GM18502 (cell line): ENCODE measurements around the gene TSTD2.
"Not testable (repeated sequence)": the region's sequence is repeated elsewhere in the genome, so short reads cannot be mapped to it uniquely, and the experiment has no call there.

Source experiments
- ATAC-seq: cut with Tn5 transposase; IDR thresholded peaks from one replicate; pipeline ENCODE4 v1.9.1; 2021; ENCODE audit warnings: mild to moderate bottlenecking; ENCODE audit not compliant: unreplicated experiment, poor library complexity

TSTD2 gene

DNA sequence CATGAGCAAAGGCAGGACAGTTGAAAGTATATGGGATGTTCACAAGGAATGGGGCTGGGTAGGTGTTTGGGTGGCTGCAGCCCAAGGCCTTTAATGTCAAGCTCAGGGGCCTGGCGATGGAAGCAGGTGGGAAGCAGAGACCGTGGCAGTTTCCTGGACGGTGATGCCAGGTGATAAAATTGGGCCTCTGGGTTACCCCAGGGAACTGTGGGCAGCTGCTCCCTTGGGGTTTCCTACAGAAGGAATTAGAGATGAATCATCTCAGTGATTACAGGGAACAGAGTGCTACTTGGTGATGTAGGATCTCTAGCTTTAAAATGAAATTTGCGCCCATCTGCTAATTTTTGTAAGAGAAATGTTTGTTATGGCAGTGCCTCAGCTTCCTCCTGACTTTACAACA, 39.2 kb downstream of the TSTD2 start:
- no peak for ATAC-seq

DNA sequence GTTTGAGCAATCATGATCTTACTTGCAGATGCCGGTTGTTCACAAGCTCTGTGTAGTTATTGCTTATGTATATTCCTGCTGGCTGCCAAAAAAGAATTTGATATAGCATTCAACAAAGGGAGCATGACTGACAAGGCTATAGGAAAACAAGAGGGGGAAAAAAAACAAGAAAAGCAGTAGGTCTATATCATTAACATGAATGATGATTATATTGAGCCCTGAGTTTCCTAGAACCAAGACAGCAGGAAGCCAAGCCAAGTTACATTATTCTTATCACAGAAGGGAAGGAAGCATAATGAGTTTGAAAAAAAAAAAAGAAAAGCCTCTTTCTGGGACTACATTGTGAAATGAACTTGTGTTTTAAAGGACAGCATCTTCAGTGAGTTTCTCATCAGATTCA, 41.0 kb downstream of the TSTD2 start:
- ATAC-seq: no peak

DNA sequence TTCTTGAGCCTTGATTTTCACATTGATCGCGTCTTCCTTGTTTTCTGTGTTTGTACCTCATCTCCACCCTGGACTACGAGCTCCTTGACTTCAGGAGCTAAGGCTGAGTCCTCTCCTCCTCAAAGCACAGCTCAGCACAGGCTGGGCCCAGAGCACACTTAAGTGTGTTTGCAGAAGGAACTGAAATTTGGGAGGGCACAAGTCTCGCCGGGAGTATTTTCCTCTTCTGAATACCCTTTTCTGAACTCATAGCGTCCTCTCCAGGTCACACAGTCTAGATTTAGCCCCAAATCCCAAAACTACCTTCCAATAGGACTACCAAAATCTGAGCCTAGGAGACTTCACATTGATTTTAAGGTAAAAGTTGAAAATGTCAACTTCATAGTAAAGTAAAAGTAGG, 41.6 kb downstream of the TSTD2 start:
- ATAC-seq: no peak

DNA sequence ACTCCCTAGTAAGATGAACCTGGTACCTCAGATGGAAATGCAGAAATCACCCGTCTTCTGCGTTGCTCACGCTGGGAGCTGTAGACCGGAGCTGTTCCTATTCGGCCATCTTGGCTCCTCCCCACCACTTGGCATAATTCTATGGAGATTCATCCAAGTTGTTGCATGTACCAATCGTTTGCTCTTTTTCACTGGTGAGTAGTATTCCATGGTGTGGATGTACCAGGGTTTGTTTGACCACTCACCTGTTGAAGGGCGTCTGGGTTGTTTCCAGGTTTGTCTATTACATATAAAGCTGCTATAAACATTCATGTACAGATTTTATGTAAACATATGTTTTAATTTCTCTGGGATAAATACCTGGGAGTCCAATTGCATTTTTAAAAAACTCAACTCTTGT, 46.3 kb downstream of the TSTD2 start:
- ATAC-seq: not testable (repeated sequence)

DNA sequence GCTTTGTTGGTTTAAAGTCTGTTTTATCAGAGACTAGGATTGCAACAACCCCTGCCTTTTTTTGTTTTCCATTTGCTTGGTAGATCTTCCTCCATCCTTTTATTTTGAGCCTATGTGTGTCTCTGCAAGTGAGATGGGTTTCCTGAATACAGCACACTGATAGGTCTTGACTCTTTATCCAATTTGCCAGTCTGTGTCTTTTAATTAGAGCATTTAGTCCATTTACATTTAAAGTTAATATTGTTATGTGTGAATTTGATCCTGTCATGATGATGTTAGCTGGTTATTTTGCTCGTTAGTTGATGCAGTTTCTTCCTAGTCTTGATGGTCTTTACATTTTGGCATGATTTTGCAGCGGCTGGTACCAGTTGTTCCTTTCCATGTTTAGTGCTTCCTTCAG, 48.4 kb downstream of the TSTD2 start:
- ATAC-seq: not testable (repeated sequence)

DNA sequence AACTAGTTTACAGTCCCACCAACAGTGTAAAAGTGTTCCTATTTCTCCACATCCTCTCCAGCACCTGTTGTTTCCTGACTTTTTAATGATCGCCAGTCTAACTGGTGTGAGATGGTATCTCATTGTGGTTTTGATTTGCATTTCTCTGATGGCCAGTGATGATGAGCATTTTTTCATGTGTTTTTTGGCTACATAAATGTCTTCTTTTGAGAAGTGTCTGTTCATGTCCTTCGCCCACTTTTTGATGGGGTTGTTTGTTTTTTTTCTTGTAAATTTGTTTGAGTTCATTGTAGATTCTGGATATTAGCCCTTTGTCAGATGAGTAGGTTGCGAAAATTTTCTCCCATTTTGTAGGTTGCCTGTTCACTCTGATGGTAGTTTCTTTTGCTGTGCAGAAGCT, 51.6 kb downstream of the TSTD2 start:
- ATAC-seq: not testable (repeated sequence)

DNA sequence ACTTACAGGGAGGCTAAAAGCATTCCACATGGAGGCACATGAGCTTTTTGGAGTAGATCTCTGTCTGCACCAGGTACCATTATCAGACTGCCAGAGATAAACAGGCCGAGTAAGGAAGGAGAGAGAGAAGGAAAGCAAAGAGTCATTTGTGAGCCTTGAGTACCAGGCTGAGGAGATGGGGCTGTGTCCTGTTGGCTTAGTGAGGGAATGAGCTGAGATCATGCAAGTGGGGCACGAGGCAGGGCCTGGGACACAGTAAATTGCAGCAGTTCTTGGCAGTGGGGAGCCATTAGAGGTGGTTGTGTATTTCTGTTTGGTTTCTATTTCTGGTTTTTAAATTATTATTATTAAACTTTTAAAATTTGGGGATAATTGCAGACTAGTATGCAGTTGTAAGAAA, 53.3 kb downstream of the TSTD2 start:
- ATAC-seq: no peak

DNA sequence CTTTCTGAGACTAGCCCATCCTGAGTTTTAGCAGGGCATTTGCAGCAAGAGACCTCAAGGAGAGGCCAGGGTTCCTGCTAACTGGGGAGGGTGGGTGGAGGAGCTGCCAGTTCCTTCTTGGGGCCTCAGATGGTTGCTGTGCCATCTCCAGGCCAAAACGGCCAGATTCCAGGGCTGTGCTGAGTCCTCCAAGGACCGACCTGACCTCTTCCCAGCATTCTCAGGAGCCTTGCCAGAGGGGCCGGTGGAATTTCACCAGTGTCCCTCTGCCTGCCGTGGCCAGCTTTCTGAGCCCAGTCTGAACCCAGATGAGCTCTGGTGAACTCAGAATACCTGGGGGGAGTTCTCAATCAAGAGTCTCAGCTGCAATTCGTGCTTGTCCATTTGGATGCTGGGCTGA, 54.3 kb downstream of the TSTD2 start:
- ATAC-seq: no peak

DNA sequence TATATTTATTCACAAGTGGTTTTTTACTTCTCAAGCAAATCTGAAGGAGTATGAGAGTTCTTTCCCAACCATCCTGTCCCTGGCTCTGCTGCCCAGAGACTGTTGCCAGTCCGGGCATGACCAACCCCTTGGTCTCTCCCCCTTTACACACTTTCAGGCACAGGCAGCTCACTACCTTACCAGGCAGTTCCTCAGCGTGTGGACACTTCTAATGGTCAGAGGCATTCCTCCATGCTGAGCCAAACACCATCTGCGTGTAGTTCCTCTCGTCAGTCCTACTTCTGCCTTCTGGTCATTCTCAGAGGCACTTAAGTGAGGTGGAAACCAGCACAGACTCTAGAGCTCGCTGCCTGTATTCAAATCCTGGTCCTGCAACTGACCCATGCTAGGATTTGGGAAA, 56.1 kb downstream of the TSTD2 start:
- no peak for ATAC-seq

DNA sequence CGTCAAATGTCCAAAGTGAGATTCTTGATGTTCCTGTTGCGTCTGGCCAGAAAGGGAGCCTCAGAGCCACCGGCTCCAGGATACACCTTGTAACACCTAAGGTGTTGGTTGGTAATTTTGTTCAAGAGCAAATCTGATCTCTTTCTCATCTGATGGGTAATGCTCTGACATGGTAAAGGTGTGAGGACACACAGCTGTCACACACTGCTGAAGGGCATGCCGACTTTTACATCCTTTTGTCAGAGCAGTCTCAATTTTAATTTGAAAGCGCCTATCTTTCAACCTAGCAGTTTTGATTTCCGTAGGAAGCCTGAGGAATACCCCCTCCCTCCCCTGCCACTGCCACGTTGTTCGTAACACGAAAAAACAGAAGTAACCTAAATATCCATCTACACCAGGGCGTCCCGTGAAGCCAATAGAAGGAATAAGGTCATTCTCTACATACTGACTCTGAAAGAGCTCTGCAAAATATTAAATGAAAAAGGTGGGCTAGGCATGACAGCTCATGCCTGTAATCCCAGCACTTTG, 57.4 kb downstream of the TSTD2 start:
- ATAC-seq: no peak

DNA sequence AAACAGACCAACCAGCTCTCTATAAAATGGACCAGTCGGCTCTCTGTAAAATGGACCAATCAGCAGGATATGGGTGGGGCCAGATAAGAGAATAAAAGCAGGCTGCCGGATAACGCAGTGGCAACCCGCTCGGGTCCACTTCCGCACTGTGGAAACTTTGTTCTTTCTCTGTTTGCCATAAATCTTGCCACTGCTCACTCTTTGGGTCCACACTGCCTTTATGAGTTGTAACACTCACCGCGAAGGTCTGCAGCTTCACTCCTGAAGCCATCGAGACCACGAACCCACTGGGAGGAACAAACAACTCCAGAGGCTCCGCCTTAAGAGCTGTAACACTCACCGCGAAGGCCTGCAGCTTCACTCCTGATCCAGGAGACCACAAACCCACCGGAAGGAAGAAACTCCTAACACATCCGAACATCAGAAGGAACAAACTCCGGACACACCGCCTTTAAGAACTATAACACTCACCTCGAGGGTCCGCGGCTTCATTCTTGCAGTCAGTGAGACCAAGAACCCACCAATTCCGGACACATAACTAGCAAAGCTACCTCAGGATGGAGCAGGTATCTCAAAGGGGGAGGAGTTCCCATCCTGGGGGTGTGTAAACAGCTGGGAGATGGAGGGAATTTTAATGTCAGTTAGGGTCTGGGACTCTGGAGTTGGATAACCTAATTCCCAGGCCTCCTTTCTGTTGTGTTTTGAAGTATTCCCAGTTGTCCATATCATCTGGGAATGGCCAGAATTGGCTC, 58.1 kb downstream of the TSTD2 start:
- ATAC-seq: not testable (repeated sequence)

DNA sequence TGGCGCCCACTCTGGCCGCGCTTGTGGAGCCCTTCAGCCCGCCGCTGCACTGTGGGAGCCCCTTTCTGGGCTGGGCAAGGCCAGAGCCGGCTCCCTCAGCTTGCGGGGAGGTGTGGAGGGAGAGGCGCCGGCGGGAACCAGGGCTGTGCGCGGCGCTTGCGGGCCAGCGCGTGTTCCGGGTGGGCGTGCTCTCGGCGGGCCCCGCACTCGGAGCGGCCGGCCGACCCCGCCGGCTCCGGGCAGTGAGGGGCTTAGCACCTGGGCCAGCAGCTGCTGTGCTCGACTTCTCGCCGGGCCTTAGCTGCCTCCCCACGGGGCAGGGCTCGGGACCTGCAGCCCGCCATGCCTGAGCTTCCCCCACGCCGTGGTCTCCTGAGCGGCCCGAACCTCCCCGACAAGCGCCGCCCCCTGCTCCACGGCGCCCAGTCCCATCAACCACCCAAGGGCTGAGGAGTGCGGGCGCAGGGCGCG, 59.0 kb downstream of the TSTD2 start:
- not testable (repeated sequence) for ATAC-seq

DNA sequence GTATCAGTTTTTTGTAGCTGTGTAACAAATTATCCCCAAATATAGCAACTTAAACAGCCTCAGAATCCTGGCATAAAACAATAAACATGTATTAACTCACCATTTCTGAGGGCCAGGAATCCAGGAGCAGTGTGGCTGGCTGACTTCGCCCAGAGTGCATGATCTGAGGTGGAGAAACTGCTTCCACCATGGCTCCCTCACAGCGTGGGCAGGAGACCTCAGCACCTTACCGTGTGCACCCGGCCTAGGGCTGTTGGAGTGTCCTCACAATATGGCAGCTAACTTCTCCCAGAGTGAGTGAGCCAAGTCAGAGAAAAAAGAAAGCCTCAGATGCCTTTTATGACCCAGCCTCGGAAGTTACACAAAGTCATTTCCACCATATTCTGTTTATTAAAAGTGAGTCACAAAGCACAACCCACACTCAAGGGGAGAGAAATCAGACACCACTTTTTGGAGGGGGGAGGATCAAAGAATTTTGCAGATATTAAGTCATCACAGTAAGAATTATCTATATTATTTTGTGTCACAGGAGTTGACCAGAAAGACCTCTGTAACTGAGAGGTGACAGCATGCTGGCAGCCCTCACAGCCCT, 59.6 kb downstream of the TSTD2 start:
- no peak for ATAC-seq

DNA sequence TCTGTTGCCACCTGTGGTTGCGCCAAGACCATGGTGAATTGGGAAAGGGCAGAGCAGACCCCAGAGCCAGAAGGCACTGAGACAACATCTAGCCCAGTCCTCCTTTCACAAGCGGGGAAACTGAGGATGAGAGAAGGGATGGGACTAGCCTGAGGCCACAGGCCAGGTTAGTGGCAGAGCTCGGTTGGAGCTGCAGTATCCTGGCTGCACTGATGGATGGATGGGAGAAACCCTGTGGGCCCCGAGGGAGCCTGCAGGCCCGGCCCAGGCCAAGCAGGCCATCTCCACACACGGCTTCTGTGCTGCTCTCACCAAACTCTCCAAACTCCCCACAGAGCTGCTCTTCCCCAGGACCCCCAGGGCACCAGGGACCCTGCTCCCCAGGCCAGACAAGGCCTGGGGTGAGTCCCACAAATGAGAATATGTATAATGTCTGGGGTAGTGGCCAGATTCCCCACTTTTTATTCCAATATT, 60.2 kb downstream of the TSTD2 start:
- ATAC-seq: no peak

DNA sequence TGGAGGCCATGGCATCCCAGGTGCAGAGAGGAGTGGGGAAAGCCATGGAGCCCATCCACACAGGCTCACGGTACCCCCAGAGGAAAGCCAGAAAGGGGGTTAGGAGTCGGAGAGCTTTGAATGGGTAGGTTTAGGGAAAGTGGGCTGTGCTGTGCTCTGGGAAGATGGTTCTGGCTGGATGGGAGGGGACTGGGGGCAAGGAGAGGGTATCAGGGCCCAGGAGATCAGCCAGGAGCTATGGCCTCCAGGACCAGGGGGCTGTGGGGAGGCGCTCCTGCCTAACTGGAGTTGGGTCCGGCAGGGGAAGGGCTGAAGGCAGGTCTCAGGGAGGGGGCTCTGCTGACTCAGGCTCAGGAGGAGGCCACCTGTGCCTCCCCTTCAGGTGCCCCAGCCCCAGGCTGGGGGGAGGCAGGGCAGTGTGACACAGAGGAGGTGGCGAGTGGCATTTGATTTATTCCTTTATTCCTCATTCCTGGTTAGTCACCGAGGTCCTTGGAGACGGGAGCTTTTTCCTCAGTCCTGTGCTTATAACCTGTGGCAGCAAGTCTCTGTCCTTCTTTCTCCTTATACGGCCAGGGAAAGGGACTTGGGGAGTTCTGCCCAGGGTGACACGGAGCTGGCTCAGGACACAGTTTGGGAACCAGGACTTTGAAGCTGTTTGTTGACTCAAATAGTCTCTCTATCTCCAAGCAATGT, 60.8 kb downstream of the TSTD2 start:
- ATAC-seq: no peak

DNA sequence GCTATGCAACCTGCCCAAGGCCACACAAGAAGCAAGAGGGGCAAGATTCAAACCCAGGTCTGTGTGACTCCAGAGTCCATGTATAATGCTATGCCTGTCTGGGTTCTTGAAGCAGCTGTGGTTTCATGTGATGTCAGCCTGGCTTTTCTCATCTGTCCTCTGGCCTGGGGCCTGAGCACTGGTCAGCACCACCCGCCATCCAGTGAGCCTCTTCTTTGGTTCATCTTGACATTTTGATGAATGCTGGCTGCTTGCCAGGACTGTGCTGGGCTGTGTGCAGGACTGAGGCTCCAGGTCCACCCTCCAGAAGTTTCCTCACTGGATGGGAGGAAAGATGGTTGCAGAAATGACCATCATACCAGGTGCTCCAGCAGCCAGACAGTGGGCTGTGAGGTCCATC, 61.5 kb downstream of the TSTD2 start:
- no peak for ATAC-seq

DNA sequence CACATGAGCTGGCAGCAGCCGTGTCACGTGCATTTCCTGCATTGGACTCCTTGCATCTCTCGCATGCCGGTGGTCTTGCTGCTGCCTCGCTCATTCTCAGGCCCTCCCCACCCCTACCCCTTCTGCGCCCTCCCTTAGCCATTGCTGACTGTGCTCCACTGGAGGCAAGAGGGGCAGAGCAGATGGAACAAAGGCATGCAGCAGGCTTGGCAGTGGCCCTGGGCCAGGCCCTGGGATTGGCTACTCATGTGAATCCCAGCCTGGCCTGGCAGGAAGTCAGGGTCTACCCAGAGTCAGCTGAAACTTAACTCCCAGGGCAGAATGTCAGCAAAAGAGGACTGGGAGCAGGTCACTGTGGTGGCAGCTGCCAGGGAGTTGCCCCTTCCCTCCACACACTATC, 62.3 kb downstream of the TSTD2 start:
- no peak for ATAC-seq

DNA sequence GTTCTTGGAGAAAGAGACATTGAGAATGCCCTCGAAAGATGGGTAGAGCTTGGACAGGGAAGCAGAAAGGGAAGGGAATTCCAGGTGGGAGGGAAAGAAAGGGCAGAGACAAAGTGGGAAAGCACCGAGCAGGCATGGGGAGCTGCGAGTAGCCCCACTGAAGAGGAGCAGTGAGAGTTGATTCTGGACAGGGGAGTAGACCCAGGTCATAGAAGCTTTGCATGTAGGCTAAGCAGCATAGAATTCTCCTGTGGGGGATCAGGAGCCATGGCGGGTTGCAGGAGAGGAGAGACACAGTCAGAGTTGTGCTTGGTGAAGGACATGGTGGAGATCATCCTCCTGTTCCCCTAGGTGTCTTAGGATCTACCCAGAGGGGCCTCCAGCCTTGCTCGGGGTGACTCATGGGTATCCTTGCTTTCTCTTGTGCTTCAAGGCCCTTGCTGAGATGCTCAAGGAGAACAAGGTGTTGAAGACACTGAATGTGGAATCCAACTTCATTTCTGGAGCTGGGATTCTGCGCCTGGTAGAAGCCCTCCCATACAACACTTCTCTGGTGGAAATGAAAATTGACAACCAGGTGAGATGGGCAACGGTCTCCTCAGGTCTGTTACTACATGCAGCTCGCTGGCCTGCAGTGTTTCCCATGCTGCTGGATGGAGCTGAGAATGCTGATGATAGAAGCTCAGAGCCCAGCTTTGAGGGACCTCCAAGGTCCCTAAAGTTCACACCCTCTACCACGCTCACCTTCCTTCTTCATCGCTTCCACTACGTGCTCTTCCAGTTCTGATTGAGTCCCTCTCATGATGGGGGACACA, 64.5 kb downstream of the TSTD2 start:
- no peak for ATAC-seq

DNA sequence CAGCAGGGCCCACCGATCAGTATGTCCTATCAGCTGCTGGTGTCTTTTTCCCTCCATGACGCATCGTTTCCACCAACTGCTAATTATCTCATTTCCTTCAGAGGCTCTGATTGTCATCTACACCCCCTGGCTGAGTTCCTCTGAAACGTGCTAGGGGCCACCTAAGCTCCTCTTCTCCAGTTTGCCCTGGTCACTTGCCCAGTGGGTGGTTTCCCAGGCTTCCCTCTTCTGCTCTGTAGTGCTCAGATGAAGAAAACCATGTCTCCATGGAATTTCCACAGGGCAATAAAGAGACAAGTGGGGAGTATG, 65.3 kb downstream of the TSTD2 start:
- no peak for ATAC-seq

DNA sequence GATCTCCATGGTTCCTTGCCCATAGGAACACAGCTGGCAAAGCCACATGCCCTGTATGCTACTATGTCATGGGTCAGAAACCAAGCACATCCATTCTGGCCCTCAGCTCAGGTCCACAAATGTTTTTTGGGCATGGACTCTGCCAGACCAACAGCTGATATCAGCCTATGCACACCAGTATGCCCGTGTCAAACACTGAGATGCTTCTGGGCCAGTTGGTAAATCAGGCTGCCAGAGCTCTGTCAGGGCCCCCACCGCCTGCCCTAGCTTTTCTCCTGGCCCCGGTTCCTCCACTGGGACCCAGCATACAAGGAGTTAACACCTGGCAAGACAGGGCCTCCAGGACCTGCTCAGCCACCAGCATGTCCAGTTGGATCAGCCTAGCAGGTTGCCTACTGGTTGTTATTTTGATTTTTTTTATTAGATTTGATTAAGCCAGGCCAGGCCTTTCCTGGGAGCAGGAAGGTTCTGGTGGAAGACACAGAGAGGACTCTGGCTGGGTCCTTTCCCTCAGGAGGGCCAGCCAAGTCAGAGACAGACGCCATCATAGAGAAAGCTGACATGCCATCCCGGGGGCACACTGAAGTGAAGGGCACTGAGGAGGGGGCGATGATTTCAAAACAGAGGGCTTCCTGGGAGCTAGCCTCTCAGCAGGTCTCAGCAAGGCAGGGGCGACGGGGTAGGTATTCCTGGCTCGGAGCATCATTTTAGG, 65.8 kb downstream of the TSTD2 start:
- no peak for ATAC-seq
